HCT116 (cell line): ENCODE measurements around the gene PIK3R4.

ENCODE experiments used
- ELF1 ChIP-seq: IDR thresholded peaks from 2 replicates; pipeline ENCODE4 v1.6.1; 2012; ENCODE audit warnings: low read depth, borderline replicate concordance
- EZH2 ChIP-seq: fragments of 200-600 bp; sonication (generic); IDR thresholded peaks from 2 replicates; pipeline ENCODE4 v1.6.1; 2017; ENCODE audit warnings: antibody characterized with exemption, mixed run types
- POLR2A ChIP-seq: IDR thresholded peaks from 2 replicates; pipeline ENCODE4 v1.7.0; 2011; ENCODE audit warnings: borderline replicate concordance; ENCODE audit not compliant: insufficient read depth, insufficient read length; ENCODE audit errors: extremely low read depth
- RAD21 ChIP-seq: IDR thresholded peaks from 2 replicates; pipeline ENCODE4 v1.6.1; 2012; ENCODE audit warnings: low read depth, mild to moderate bottlenecking
- SP1 ChIP-seq: IDR thresholded peaks from 2 replicates; pipeline ENCODE4 v1.6.1; 2012; ENCODE audit warnings: low read depth
- SRF ChIP-seq: IDR thresholded peaks from 2 replicates; pipeline ENCODE4 v1.6.1; 2012; ENCODE audit warnings: low read depth
- TCF7L2 ChIP-seq: IDR thresholded peaks from 2 replicates; pipeline ENCODE4 v1.7.0; 2011; ENCODE audit warnings: borderline replicate concordance, inconsistent platforms; ENCODE audit not compliant: insufficient read depth, insufficient read length; ENCODE audit errors: extremely low read depth
- ZBTB33 ChIP-seq: IDR thresholded peaks from 2 replicates; pipeline ENCODE4 v1.6.1; 2011; ENCODE audit warnings: mild to moderate bottlenecking, low read length, moderate library complexity; ENCODE audit not compliant: insufficient replicate concordance; ENCODE audit errors: extremely low read depth
- ZFX ChIP-seq: fragments of 450-650 bp; IDR thresholded peaks from 2 replicates; pipeline ENCODE4 v1.6.1; 2017
- TF ChIP-seq, protein P1 (sequence below), 3 experiments: fragments of 200-600 bp in 1 of 3; sonication (generic) in 1 of 3; IDR thresholded peaks in 2 of 3; conservative IDR thresholded peaks in 1 of 3; 2 replicates each; pipeline ENCODE4 v1.5.1; 2012 to 2017; ENCODE audit warnings: low read depth in 2 of 3, low read length in 2 of 3, antibody characterized with exemption in 1 of 3, borderline replicate concordance in 1 of 3, control low read depth in 1 of 3, mild to moderate bottlenecking in 1 of 3, mixed read lengths in 1 of 3, mixed run types in 1 of 3, moderate library complexity in 1 of 3; ENCODE audit not compliant: insufficient read depth in 1 of 3
- TF ChIP-seq, protein P2 (sequence below): IDR thresholded peaks from 2 replicates; pipeline ENCODE4 v1.6.1; 2012

DNA sequence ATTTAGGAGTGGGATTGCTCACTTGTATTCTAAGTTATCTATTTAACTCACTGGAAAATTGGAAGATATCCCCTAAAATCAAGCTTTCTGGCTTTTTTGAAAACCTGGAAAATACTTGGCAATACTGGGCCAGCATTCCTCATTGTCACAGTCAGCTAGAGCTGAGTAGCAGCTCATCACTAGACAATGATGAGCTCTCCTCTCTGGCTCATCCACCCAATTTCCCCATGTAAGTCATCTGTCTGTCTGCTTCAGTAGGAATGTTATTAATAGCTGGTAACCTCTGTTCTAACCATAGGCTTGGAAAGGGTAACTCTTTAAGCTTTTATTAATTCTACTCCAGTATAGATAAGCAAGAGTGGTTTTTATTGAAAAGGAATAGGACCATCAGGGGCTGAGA is 39.7 kb upstream of the PIK3R4 start:
- no peak for TF ChIP-seq SRF
- TF ChIP-seq SP1: no peak
- no peak for TF ChIP-seq EZH2
- TF ChIP-seq ZBTB33: no peak
- no peak for TF ChIP-seq RAD21
- TF ChIP-seq, protein P1, sequence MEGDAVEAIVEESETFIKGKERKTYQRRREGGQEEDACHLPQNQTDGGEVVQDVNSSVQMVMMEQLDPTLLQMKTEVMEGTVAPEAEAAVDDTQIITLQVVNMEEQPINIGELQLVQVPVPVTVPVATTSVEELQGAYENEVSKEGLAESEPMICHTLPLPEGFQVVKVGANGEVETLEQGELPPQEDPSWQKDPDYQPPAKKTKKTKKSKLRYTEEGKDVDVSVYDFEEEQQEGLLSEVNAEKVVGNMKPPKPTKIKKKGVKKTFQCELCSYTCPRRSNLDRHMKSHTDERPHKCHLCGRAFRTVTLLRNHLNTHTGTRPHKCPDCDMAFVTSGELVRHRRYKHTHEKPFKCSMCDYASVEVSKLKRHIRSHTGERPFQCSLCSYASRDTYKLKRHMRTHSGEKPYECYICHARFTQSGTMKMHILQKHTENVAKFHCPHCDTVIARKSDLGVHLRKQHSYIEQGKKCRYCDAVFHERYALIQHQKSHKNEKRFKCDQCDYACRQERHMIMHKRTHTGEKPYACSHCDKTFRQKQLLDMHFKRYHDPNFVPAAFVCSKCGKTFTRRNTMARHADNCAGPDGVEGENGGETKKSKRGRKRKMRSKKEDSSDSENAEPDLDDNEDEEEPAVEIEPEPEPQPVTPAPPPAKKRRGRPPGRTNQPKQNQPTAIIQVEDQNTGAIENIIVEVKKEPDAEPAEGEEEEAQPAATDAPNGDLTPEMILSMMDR (IDR thresholded peaks at IDR 0.05 in 2 of 3, conservative IDR thresholded peaks at IDR 0.05 in 1 of 3; ENCODE audit: borderline replicate concordance in 1 of 3, insufficient read depth in 1 of 3, low read depth in 2 of 3, low read length in 2 of 3): no peak
- TF ChIP-seq POLR2A: no peak
- TF ChIP-seq, protein P2, sequence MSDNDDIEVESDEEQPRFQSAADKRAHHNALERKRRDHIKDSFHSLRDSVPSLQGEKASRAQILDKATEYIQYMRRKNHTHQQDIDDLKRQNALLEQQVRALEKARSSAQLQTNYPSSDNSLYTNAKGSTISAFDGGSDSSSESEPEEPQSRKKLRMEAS: no peak
- no peak for TF ChIP-seq TCF7L2
- no peak for TF ChIP-seq ELF1
- TF ChIP-seq ZFX: no peak
